Cardiac fibroblast (primary cell): ENCODE data around the gene HOXC12.

Source experiments
- DNase-seq, 2 donors: peaks; one replicate each; pipeline versions ENCODE4 v3.0.0 to v3.0.0-alpha.2; 2010; ENCODE audit warnings: low read depth in 2 of 2
- H3K4me3 ChIP-seq, 2 donors: replicated peaks in 1 of 2; 1 replicate in 1 of 2; 2 replicates in 1 of 2; pipeline ENCODE4 v1.5.1; 2011; ENCODE audit warnings: low read depth in 2 of 2, low read length in 2 of 2, mild to moderate bottlenecking in 2 of 2, moderate library complexity in 1 of 2
- CTCF ChIP-seq: IDR thresholded peaks from one replicate; pipeline ENCODE4 v1.5.1; 2011; ENCODE audit warnings: low read depth, mild to moderate bottlenecking, low read length, inconsistent platforms

Gene HOXC12

GRCh38 chr12:54005531-54005852, 50.8 kb downstream of the HOXC12 start:
- no peak for TF ChIP-seq CTCF
- DNase-seq: no peak
- H3K4me3 ChIP-seq: no peak overlapping the region

DNA sequence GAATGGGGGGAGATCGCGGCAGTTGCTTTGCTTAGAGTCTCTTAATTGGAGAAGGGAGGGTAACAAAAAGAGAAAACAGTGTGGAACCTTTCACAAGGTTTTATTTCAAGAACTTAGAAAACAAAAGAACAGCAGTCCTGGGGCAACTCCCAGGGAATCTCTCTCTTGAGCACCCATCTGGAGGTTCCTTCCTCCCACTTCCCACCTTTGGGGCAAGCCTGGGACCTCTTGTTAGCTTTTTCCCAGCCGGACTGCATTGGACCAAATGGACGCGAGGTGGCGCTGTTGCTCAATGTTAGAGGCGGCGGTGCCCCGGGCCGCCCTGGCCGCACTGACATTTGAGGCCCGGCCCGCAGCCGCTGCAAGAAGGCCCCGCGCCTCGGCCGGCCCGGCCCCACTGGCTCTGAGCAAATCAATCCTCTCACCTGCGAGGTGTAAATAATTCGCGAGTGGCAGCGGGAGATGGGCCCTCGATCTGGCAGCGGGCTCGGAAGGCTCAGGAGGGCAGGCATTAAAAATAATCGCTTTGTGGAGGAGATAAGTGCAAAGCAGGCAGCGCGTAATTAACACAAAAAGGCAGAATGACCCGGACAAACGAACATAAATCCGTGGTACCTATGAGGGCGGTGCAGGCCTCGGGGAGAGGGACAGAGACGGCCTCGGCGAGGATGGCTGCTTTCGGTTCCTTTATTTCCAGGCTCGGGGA, 51.3 kb downstream of the HOXC12 start:
- DNase-seq: peak; percentile 81 to 82
- peak; percentile 84 for TF ChIP-seq CTCF
- peak overlapping the region in 1 of 2 donors; percentile 13 for H3K4me3 ChIP-seq

GRCh38 chr12:54006559-54007220, 52.0 kb downstream of the HOXC12 start:
- H3K4me3 ChIP-seq: no peak overlapping the region
- TF ChIP-seq CTCF: no peak
- DNase-seq: no peak

DNA sequence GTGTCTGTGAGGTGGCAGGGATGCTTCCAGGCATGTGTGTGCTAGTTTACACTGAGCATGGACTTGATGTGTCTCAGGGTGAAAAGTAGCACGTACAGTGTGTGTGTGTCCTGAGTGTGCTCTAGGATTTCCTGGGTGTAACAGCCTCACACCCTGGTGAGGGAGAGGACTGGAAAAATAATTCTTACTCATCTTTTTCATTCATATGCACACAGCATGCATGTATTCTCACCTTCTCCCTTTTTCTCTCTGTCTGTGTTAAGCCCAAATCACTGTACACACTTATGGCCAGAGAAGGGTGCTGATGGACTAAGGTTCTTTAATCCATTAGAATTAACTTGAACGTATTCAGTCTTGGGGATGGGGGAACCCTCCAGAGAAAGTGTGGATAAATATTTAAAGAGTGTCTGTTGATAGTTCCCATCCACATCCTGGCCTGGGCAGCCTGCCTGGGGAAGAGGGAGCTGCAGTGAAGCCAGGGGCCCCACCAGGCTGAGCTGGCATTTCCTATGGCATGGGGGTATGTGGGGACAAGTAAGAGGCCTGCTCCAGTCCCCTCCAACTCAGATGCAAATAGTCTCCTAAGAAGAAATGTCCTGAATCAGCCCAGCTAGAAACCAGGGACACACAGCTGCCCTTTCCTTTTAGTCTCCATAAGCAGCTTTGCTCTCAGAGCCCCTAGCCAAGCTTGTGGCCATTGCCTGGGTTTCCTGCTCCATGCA, 53.0 kb downstream of the HOXC12 start:
- TF ChIP-seq CTCF: no peak
- DNase-seq: no peak
- H3K4me3 ChIP-seq: no peak overlapping the region

GRCh38 chr12:54008260-54008552, 53.5 kb downstream of the HOXC12 start:
- H3K4me3 ChIP-seq: no peak overlapping the region

More at GRCh38 chr12:54008260-54008552, 53.5 kb downstream of the HOXC12 start:
- no peak for TF ChIP-seq CTCF
- no peak for DNase-seq
